MCF 10A (cell line): ENCODE data around the gene RASGEF1B. TPM values are rescaled to one million over a fixed set of nuclear protein-coding genes. Genes with fewer than 3 reads are reported as not detected.

ENCODE experiments used
- BruUV-seq: library from RNA; stranded (reverse); fragments of 400-500 nt; replicated peaks from 2 replicates; lab custom pipeline; 2021; lab: Mats Ljungman, UMichigan
- CTCF ChIA-PET: fragments of 300-600 bp; sonication (Branson Sonifier 250); formaldehyde crosslinking; extraction: SDS; loops from one replicate; lab custom pipeline; 2021; ENCODE audit warnings: antibody characterized with exemption, inconsistent platforms; lab: Yijun Ruan, JAX
- POLR2A ChIA-PET: fragments of 300-600, 350-650 bp; sonication (Branson Sonifier 250); formaldehyde crosslinking; extraction: SDS; loops from one replicate; lab custom pipeline; 2020; ENCODE audit warnings: antibody characterized with exemption, inconsistent platforms; lab: Yijun Ruan, JAX
- DNase-seq: peaks from one replicate; pipeline ENCODE4 v3.0.0-alpha.2; 2018; ENCODE audit not compliant: unreplicated experiment
- H3K27ac Mint-ChIP-seq: one replicate; pipeline ENCODE4 v1.8.0; 2022; ENCODE audit warnings: mild to moderate bottlenecking, low read depth, mixed read lengths; ENCODE audit not compliant: unreplicated experiment
- H3K27me3 Mint-ChIP-seq: one replicate; pipeline ENCODE4 v1.8.0; 2022; ENCODE audit warnings: mixed read lengths; ENCODE audit not compliant: insufficient read depth, unreplicated experiment
- H3K36me3 Mint-ChIP-seq: one replicate; pipeline ENCODE4 v1.8.0; 2022; ENCODE audit warnings: mild to moderate bottlenecking, moderate library complexity, mixed read lengths; ENCODE audit not compliant: insufficient read depth, unreplicated experiment
- H3K4me1 Mint-ChIP-seq: one replicate; pipeline ENCODE4 v1.8.0; 2022; ENCODE audit warnings: mixed read lengths; ENCODE audit not compliant: insufficient read depth, unreplicated experiment
- H3K4me3 Mint-ChIP-seq: one replicate; pipeline ENCODE4 v1.8.0; 2022; ENCODE audit warnings: mild to moderate bottlenecking, moderate library complexity, mixed read lengths; ENCODE audit not compliant: unreplicated experiment
- H3K9me3 Mint-ChIP-seq: one replicate; pipeline ENCODE4 v1.8.0; 2022; ENCODE audit warnings: mixed read lengths; ENCODE audit not compliant: unreplicated experiment
- intact Hi-C: fragments of 100-400 bp; cut with micrococcal nuclease; formaldehyde crosslinking; loops from 2 replicates; pipeline ENCODE4 v1.14.1; 2022
- total RNA-seq: library from RNA; stranded (reverse); gene quantifications from 2 replicates; pipeline ENCODE4 v1.2.3, GENCODE V29; 2022
- TF ChIP-seq, protein P1 (sequence below): fragments of 200-600 bp; IDR thresholded peaks from one replicate; pipeline ENCODE4 v1.8.0; 2022; ENCODE audit warnings: antibody characterized with exemption, mild to moderate bottlenecking; ENCODE audit not compliant: unreplicated experiment

Gene RASGEF1B
- total RNA-seq, 1 experiment from 2014 or later: 5.4 TPM

DNA sequence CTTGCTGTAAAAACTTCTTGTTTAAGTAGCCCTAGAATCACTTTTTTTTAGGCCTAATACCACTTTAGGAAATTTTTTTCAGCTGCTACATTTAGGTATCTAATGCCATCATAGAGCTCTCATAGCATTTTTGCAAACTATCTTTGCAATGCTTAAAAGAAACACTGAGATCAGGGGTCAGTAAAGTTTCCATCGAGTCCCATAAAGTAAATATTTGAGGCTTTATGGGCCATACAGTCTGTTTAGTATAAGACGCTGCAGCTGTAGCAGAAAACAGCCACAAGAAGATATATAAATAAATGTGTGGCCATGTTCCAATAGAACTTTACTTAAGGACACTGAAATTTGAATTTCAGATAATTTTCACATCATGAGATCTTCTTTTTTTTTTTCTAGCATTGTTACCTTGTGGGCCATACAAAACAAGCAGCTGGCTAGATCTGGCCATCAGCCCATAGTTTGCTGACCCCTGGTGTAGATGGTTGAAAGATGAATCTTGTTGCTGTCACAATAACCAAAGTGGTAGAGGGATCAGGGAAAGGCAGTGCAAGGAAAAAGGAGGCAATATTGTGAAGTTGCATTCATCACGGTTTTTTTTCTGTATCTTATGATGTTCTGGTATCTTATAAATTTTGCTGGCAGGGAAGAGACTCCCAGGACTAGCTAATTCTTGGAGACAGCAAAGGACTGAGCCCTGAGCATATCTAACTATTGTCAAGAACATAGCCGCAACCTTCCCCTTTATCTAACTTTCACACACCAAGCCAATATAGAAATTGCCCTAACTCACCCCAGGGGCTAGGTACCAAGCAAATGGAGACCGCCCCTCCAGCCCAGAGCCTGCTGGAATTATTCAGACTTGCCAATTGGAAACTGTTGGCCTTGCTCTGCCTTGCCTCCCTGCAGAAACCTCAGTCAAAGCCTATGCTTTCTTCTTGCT is 46.6 kb downstream of the RASGEF1B start:
- H3K4me3 Mint-ChIP-seq: no peak overlapping the region
- ChIA-PET POLR2A (interaction anchor here (0.6 to 5.2 kb wide), 3 partner anchors 11 to 283 kb away, joined by 3 to 31 read pairs (median 3); no protein-coding TSS in a partner anchor), CTCF (interaction anchor here (0.6 to 3.9 kb wide), 6 partner anchors 42 to 1105 kb away, joined by 3 to 12 read pairs (median 3); no protein-coding TSS in a partner anchor)
- TF ChIP-seq, protein P1, sequence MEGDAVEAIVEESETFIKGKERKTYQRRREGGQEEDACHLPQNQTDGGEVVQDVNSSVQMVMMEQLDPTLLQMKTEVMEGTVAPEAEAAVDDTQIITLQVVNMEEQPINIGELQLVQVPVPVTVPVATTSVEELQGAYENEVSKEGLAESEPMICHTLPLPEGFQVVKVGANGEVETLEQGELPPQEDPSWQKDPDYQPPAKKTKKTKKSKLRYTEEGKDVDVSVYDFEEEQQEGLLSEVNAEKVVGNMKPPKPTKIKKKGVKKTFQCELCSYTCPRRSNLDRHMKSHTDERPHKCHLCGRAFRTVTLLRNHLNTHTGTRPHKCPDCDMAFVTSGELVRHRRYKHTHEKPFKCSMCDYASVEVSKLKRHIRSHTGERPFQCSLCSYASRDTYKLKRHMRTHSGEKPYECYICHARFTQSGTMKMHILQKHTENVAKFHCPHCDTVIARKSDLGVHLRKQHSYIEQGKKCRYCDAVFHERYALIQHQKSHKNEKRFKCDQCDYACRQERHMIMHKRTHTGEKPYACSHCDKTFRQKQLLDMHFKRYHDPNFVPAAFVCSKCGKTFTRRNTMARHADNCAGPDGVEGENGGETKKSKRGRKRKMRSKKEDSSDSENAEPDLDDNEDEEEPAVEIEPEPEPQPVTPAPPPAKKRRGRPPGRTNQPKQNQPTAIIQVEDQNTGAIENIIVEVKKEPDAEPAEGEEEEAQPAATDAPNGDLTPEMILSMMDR: no peak
- intact Hi-C loops: no loop called here
- H3K4me1 Mint-ChIP-seq: peaks cover 36% of the 10 kb centered on the region
- H3K27me3 Mint-ChIP-seq: no peaks in the 10 kb centered on the region
- H3K9me3 Mint-ChIP-seq: no peaks in the 10 kb centered on the region
- no TSS peak for BruUV-seq
- DNase-seq: no peak
- H3K27ac Mint-ChIP-seq: no peak overlapping the region
- peaks cover 8% of the 10 kb centered on the region for H3K36me3 Mint-ChIP-seq

DNA sequence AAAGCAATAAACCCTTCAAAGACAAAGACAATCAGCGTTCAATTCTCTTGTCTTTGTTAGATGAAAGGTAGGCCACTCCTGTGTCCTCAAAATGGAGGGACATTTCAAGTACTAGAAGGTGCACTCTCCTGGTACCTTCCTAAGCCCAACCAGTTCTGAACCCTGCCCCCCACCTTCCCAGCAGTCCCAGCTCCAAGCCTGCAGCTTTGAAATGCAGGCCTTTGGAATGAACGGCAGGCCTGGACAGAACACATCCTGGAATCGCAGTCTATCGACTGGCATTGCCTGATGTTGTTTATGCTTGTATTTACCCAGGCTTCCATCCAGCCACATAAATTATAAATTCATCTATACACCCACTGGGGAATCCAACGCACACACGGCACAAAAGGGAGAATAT is 47.4 kb downstream of the RASGEF1B start:
- Mint-ChIP-seq H3K27me3 (no peaks in the 10 kb centered on the region), H3K36me3 (peaks cover 8% of the 10 kb centered on the region), H3K4me1 (peaks cover 36% of the 10 kb centered on the region), H3K27ac (no peak overlapping the region), H3K4me3 (no peak overlapping the region), H3K9me3 (no peaks in the 10 kb centered on the region)
- intact Hi-C loops: no loop called here
- ChIA-PET POLR2A (interaction anchor here (0.6 to 5.2 kb wide), 3 partner anchors 29 to 282 kb away, joined by 3 to 31 read pairs (median 3); no protein-coding TSS in a partner anchor), CTCF (interaction anchor here (0.6 to 1.4 kb wide), 2 partner anchors 777 to 1104 kb away, joined by 3 read pairs; no protein-coding TSS in a partner anchor)
- TF ChIP-seq, protein P1: no peak
- no peak for DNase-seq
- no TSS peak for BruUV-seq

DNA sequence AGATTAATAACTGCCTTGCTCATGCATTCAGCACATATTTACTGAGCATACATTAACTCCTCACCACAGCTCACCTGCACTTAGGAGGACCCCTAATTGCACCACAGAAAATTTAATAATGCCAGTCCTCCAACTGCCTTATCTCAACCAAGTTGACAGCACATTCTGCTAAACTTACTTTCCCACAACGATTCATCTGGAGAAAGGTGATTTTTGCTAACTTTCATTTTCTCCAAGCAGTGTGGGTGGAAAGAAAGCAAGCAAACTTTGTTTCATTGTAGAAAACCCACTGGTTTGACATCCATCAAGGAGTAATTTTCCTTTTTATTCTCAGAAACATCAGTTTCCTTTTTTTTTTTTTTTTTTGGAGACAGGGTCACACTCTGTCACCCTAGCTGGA is 49.1 kb downstream of the RASGEF1B start:
- no peaks in the 10 kb centered on the region for H3K27me3 Mint-ChIP-seq
- no peak for DNase-seq
- peaks cover 8% of the 10 kb centered on the region for H3K36me3 Mint-ChIP-seq
- no peaks in the 10 kb centered on the region for H3K9me3 Mint-ChIP-seq
- intact Hi-C loops: no loop called here
- TF ChIP-seq, protein P1: no peak
- no TSS peak for BruUV-seq
- no peak overlapping the region for H3K4me3 Mint-ChIP-seq
- H3K27ac Mint-ChIP-seq: no peak overlapping the region
- POLR2A ChIA-PET: interaction anchor here (2.5 kb wide), 1 partner anchor 14 kb away, joined by 17 read pairs; no protein-coding TSS in a partner anchor
- CTCF ChIA-PET: no interaction called here
- H3K4me1 Mint-ChIP-seq: peaks cover 29% of the 10 kb centered on the region
